Stomach (tissue), 9 donors: ENCODE data around the gene COL4A1. TPM values are rescaled to one million over a fixed set of nuclear protein-coding genes. Genes with fewer than 3 reads are reported as not detected.
A peak's percentile ranks its signal among the peaks of the same experiment; 100 is the strongest.

Experiments
- DNase-seq, 2 donors: peaks; one replicate each; pipeline versions ENCODE4 v3.0.0 to v3.0.0-alpha.2; 2013 to 2019
- H3K27ac ChIP-seq, 5 donors: fragments of 200-600 bp in 4 of 5; sonication (generic) in 4 of 5; one replicate each; pipeline ENCODE4 v1.5.1; 2013 to 2019; ENCODE audit warnings: mild to moderate bottlenecking in 1 of 5, moderate library complexity in 1 of 5
- H3K27me3 ChIP-seq, 3 donors: fragments of 200-600 bp; sonication (generic); one replicate each; pipeline ENCODE4 v1.5.1; 2017 to 2019; ENCODE audit warnings: mixed run types in 1 of 3
- H3K36me3 ChIP-seq, 4 donors: fragments of 200-600 bp; sonication (generic); 1 replicate in 3 of 4; 2 replicates in 1 of 4; pipeline ENCODE4 v1.5.1; 2016 to 2019
- H3K4me1 ChIP-seq, 4 donors: fragments of 200-600 bp; sonication (generic); one replicate each; pipeline ENCODE4 v1.5.1; 2016 to 2019
- H3K4me3 ChIP-seq, 4 donors: fragments of 200-600 bp; sonication (generic) in 3 of 4; one replicate each; pipeline ENCODE4 v1.5.1; 2016 to 2019; ENCODE audit warnings: mild to moderate bottlenecking in 1 of 4
- H3K9me3 ChIP-seq, 4 donors: fragments of 200-600 bp; sonication (generic); one replicate each; pipeline ENCODE4 v1.5.1; 2016 to 2019
- EP300 ChIP-seq: sonication (generic); formaldehyde crosslinking; IDR thresholded peaks from one replicate; pipeline ENCODE4 v1.6.1; 2017; ENCODE audit warnings: antibody characterized with exemption
- POLR2A ChIP-seq, 4 donors: fragments of 450-650 bp; IDR thresholded peaks; one replicate each; pipeline ENCODE4 v1.6.1; 2016; ENCODE audit warnings: antibody characterized with exemption in 4 of 4, control low read depth in 2 of 4, mild to moderate bottlenecking in 1 of 4, moderate library complexity in 1 of 4
- POLR2AphosphoS5 ChIP-seq, 3 donors: sonication (generic); formaldehyde crosslinking; IDR thresholded peaks; one replicate each; pipeline ENCODE4 v1.6.1; 2016; ENCODE audit warnings: antibody characterized with exemption in 3 of 3
- WGBS, 5 donors: extraction: QIAGEN DNeasy Blood & Tissue Kit in 3 of 5; methylation state at CpG; one replicate each; pipeline versions ENCODE4 v1.1.5 to v1.1.7; 2013 to 2018; 5-methylcytosine and 5-hydroxymethylcytosine counted together
- intact Hi-C: fragments of 100-400 bp; cut with DNase I; formaldehyde crosslinking; loops from one replicate; pipeline ENCODE4 v1.15.1; 2023; ENCODE audit warnings: low total_unique reads
- polyA plus RNA-seq, 3 donors: library from polyadenylated mRNA; stranded (reverse); fragments of 200-250 nt; gene quantifications; one replicate each; pipeline ENCODE4 v1.2.3, GENCODE V29; 2013
- total RNA-seq, 5 donors: library from RNA; depleted of rRNA; stranded (reverse); fragments of >200 nt; gene quantifications; one replicate each; pipeline versions ENCODE4 v1.1.0 to v1.2.3, GENCODE V29; 2014 to 2016
- TF ChIP-seq, protein P1 (sequence below), 7 experiments: fragments of 450-650 bp in 4 of 7; fragments of 200-600 bp in 3 of 7; sonication (generic) in 3 of 7; IDR thresholded peaks; one replicate each; pipeline ENCODE4 v1.5.1; 2016 to 2019; ENCODE audit warnings: antibody characterized with exemption in 7 of 7, control low read depth in 2 of 7, mild to moderate bottlenecking in 1 of 7
- donor health status: healthy with polysubstance abuse.
- donor health status: Bipolar disorder and iron deficiency.
- donor health status: healthy.

The COL4A1 gene
- total and polyA plus RNA-seq, 8 donors = 18.8 to 798 (median 133) TPM

DNA sequence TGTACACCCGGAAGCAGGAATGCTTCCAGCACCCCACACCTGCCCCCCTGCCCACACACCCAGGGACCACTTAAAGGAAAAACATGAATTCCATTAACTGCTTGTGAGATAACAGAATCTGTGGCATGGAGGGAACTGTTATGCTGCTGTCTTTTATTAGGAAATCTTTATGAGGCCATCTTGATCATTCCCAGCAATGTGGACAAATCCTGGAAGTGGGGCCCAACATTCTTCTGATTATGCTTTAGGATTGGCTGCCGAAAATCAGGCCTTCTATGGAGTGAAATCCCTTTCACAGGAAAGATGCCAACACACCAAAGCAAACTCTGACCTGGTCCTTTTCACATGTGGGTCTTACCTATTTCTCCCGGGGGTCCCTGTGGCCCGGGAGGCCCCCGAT lies 114.5 kb downstream of the COL4A1 start:
- Histone ChIP-seq H3K27me3 (no peaks in the 10 kb centered on the region), H3K36me3 (peaks cover 22 to 87% (median 65%) of the 10 kb centered on the region in 4 donors), H3K4me1 (peaks cover 0 to 5% (median 0%) of the 10 kb centered on the region in 4 donors), H3K27ac (peak overlapping the region in 1 of 5 donors; percentile 4), H3K9me3 (no peaks in the 10 kb centered on the region), H3K4me3 (no peak overlapping the region)
- TF ChIP-seq POLR2AphosphoS5 (IDR thresholded peaks at IDR 0.05) (no peak), POLR2A (IDR thresholded peaks at IDR 0.05) (no peak), EP300 (no peak)
- TF ChIP-seq, protein P1, sequence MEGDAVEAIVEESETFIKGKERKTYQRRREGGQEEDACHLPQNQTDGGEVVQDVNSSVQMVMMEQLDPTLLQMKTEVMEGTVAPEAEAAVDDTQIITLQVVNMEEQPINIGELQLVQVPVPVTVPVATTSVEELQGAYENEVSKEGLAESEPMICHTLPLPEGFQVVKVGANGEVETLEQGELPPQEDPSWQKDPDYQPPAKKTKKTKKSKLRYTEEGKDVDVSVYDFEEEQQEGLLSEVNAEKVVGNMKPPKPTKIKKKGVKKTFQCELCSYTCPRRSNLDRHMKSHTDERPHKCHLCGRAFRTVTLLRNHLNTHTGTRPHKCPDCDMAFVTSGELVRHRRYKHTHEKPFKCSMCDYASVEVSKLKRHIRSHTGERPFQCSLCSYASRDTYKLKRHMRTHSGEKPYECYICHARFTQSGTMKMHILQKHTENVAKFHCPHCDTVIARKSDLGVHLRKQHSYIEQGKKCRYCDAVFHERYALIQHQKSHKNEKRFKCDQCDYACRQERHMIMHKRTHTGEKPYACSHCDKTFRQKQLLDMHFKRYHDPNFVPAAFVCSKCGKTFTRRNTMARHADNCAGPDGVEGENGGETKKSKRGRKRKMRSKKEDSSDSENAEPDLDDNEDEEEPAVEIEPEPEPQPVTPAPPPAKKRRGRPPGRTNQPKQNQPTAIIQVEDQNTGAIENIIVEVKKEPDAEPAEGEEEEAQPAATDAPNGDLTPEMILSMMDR (IDR thresholded peaks at IDR 0.05) = no peak
- intact Hi-C loops = no loop called here
- no peak for DNase-seq
- 73 to 87% (median 79%) methylated on average over 5 of the region's 5 CpGs for WGBS, 5 donors

DNA sequence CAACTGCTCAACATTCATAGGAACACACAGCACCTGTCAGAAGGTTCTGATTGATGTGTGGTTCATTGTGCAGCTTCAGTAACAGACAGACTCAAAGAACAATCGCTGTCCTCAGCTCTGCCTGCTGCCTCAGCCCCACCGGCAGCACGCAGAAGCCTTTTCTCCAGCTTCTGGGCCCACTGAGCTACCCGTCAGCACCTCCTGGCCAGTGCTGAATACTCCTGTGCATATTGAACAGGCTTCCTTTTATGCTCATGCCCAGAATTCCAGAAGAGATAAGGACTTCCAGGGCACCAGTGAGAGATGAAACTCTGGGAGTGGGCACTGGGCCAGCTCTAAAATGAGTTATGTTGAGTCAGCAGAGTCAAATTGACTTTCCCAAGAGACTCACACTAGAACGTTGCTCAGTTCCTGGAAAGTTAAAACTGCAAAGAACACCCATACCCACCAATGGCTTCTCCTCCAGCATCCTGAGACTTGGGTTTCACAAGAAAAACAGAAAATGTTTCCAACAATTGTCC lies 119.3 kb downstream of the COL4A1 start:
- H3K4me3 ChIP-seq = no peak overlapping the region
- DNase-seq = peak in 1 of 2 donors; percentile 56
- intact Hi-C loops = no loop called here
- H3K27ac ChIP-seq = no peak overlapping the region
- peaks cover 0 to 12% (median 0%) of the 10 kb centered on the region in 4 donors for H3K4me1 ChIP-seq
- no peaks in the 10 kb centered on the region for H3K9me3 ChIP-seq
- H3K36me3 ChIP-seq = peaks cover 33 to 97% (median 73%) of the 10 kb centered on the region in 4 donors
- TF ChIP-seq POLR2A (IDR thresholded peaks at IDR 0.05) = no peak
- TF ChIP-seq POLR2AphosphoS5 (IDR thresholded peaks at IDR 0.05) = no peak
- TF ChIP-seq, protein P1 (IDR thresholded peaks at IDR 0.05) = no peak
- no peak for TF ChIP-seq EP300
- WGBS, 5 donors = 29 to 49% (median 39%) methylated on average over 5 of the region's 5 CpGs
- no peaks in the 10 kb centered on the region for H3K27me3 ChIP-seq

DNA sequence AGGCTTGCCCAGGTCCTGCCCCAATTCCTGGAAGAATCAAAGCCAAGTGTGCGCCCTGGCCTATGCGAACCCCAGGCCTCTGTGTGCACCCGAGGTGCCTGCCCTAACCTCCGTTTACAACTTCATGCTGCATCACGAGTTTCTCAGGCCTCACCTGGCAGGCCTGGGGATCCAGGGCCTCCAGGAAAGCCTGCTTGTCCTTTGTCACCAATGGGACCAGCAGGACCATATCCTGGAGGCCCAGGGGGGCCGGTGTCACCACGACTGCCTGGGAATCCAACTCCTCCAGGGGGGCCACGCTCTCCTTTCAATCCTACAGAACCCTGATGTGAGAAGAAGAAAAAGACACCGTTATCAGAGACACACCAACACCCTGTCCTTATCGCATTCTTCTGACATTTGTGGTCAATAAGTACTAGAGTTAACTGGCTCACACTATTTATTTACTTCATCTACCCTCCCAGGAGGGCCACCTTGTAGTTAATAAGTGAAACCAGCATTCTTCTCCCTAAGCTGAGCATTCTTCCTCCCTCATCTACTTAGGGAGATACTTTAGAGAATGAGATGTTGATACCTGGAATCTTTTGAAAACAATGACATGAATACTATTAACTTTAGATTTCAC lies 120.6 kb downstream of the COL4A1 start:
- H3K9me3 ChIP-seq = no peaks in the 10 kb centered on the region
- TF ChIP-seq POLR2AphosphoS5 (IDR thresholded peaks at IDR 0.05) (no peak), EP300 (no peak), POLR2A (IDR thresholded peaks at IDR 0.05) (no peak)
- TF ChIP-seq, protein P1 (IDR thresholded peaks at IDR 0.05) = no peak
- no peak overlapping the region for H3K4me3 ChIP-seq
- peaks cover 37 to 97% (median 74%) of the 10 kb centered on the region in 4 donors for H3K36me3 ChIP-seq
- 33 to 63% (median 54%) methylated on average over 10 of the region's 10 CpGs for WGBS, 5 donors
- no peaks in the 10 kb centered on the region for H3K27me3 ChIP-seq
- peak in 1 of 2 donors; percentile 40 for DNase-seq
- H3K27ac ChIP-seq = no peak overlapping the region
- intact Hi-C loops = no loop called here
- H3K4me1 ChIP-seq = peaks cover 0 to 12% (median 0%) of the 10 kb centered on the region in 4 donors

DNA sequence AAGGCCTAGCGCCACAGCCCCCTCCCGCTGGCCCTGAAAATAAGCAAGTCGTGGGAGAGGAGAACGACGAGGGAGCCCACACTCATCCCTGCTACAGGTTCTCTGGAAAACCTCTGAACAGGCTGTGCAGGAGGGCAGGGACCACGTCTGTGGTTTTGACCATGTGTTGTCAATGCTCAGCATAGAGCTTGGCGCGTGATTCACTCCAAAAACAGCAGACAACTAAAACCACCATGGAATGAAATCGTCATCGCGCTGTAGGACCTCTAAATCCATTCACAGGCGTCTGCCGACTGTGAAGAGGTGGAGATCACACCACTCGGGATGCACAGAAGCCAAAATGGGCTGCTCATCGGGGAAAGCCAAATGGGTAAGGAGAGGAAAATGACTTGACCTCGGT lies 121.3 kb downstream of the COL4A1 start:
- intact Hi-C loops = no loop called here
- H3K4me1 ChIP-seq = peaks cover 0 to 12% (median 0%) of the 10 kb centered on the region in 4 donors
- no peaks in the 10 kb centered on the region for H3K27me3 ChIP-seq
- TF ChIP-seq, protein P1 (IDR thresholded peaks at IDR 0.05) = no peak
- TF ChIP-seq EP300 = no peak
- TF ChIP-seq POLR2AphosphoS5 (IDR thresholded peaks at IDR 0.05) = no peak
- TF ChIP-seq POLR2A (IDR thresholded peaks at IDR 0.05) = no peak
- no peak for DNase-seq
- H3K9me3 ChIP-seq = no peaks in the 10 kb centered on the region
- WGBS, 5 donors = 83 to 92% (median 89%) methylated on average over 16 of the region's 16 CpGs
- H3K36me3 ChIP-seq = peaks cover 40 to 97% (median 78%) of the 10 kb centered on the region in 4 donors
- no peak overlapping the region for H3K27ac ChIP-seq
- H3K4me3 ChIP-seq = no peak overlapping the region
